Stimulated activated CD8-positive, alpha-beta memory T cell treated with anti-CD3 and anti-CD28 coated beads, Interleukin-4, amount 100 ng/mL, for 1 hour (primary cell): Measurements from ENCODE around the gene CHCHD3.
"Not testable (repeated sequence)": the region's sequence is repeated elsewhere in the genome, so short reads cannot be mapped to it uniquely, and the experiment has no call there.

ENCODE experiments used
- DNase-seq, 2 donors: peaks; one replicate each; pipeline ENCODE4 v3.0.0-alpha.2; 2020; ENCODE audit warnings: low read depth in 2 of 2, low spot score in 1 of 2

The CHCHD3 gene

GRCh38 chr7:132956556-132956955 is 125.3 kb downstream of the CHCHD3 start:
- no peak for DNase-seq

- DNase-seq: no peak
Measured at GRCh38 chr7:132953468-132953867, 128.4 kb downstream of the CHCHD3 start.

- DNase-seq: no peak
Measured at GRCh38 chr7:132950725-132951124, 131.2 kb downstream of the CHCHD3 start.

- no peak for DNase-seq
Measured at GRCh38 chr7:132947011-132947410, 134.9 kb downstream of the CHCHD3 start.

GRCh38 chr7:132944774-132945173 is 137.1 kb downstream of the CHCHD3 start:
- DNase-seq: no peak

GRCh38 chr7:132943645-132944044 is 138.2 kb downstream of the CHCHD3 start:
- no peak for DNase-seq

- no peak for DNase-seq
Measured at GRCh38 chr7:132942701-132943100, 139.2 kb downstream of the CHCHD3 start.

GRCh38 chr7:132941905-132942304 is 140.0 kb downstream of the CHCHD3 start:
- no peak for DNase-seq

GRCh38 chr7:132941428-132941827 is 140.5 kb downstream of the CHCHD3 start:
- DNase-seq: no peak

- no peak for DNase-seq
Measured at GRCh38 chr7:132940084-132940483, 141.8 kb downstream of the CHCHD3 start.

GRCh38 chr7:132939495-132939894 is 142.4 kb downstream of the CHCHD3 start:
- no peak for DNase-seq

GRCh38 chr7:132937286-132937685 is 144.6 kb downstream of the CHCHD3 start:
- DNase-seq: no peak

GRCh38 chr7:132935608-132936007 is 146.3 kb downstream of the CHCHD3 start:
- no peak for DNase-seq

GRCh38 chr7:132934017-132934416 is 147.9 kb downstream of the CHCHD3 start:
- DNase-seq: no peak

- no peak for DNase-seq
Measured at GRCh38 chr7:132933072-132933458, 148.8 kb downstream of the CHCHD3 start.

- no peak for DNase-seq
Measured at GRCh38 chr7:132932296-132933071, 149.4 kb downstream of the CHCHD3 start.

GRCh38 chr7:132930881-132931280 is 151.0 kb downstream of the CHCHD3 start:
- no peak for DNase-seq

- not testable (repeated sequence) for DNase-seq
Measured at GRCh38 chr7:132929944-132930343, 151.9 kb downstream of the CHCHD3 start.

- no peak for DNase-seq
Measured at GRCh38 chr7:132919771-132920170, 162.1 kb downstream of the CHCHD3 start.

GRCh38 chr7:132915647-132916046 is 166.2 kb downstream of the CHCHD3 start:
- DNase-seq: no peak

- no peak for DNase-seq
Measured at GRCh38 chr7:132910657-132911056, 171.2 kb downstream of the CHCHD3 start.

- no peak for DNase-seq
Measured at GRCh38 chr7:132907380-132907940, 174.4 kb downstream of the CHCHD3 start.
